ENCODE data around the gene SLC12A6.

Gene SLC12A6

GRCh38 chr15:34342737-34343575 is 5.4 kb upstream of the SLC12A6 start, which contains the start of the genes NOP10 and NUTM1 (continued):
- TF ChIP-seq EGR2 (tag by site-specific recombination; IDR thresholded peaks at IDR 0.05; ENCODE audit: low read depth) (no peak), ZNF280C (tag by site-specific recombination; IDR thresholded peaks at IDR 0.05) (no peak), PRDM10 (tag by site-specific recombination; IDR thresholded peaks at IDR 0.05) (peak; percentile 95), ZNF571 (tag by site-specific recombination; IDR thresholded peaks at IDR 0.05) (no peak), ZNF580 (tag by site-specific recombination; IDR thresholded peaks at IDR 0.05) (peak; percentile 86), MYNN (tag by site-specific recombination; IDR thresholded peaks at IDR 0.05; ENCODE audit: borderline replicate concordance) (no peak), TCF7L2 (IDR thresholded peaks at IDR 0.05; ENCODE audit: borderline replicate concordance, low read depth, low read length) (no peak), CTCF (tag by site-specific recombination; IDR thresholded peaks at IDR 0.05) (peak; percentile 88), ZNF664 (tag by site-specific recombination; IDR thresholded peaks at IDR 0.05) (peak; percentile 94), ZFP69B (tag by site-specific recombination; IDR thresholded peaks at IDR 0.05) (peak; percentile 63; the same call in 1 of the 2 replicates), ZNF76 (tag by site-specific recombination; IDR thresholded peaks at IDR 0.05; ENCODE audit: borderline replicate concordance, low read depth) (peak; percentile 44; the same call in 1 of the 2 replicates), ZNF600 (tag by site-specific recombination; IDR thresholded peaks at IDR 0.05) (peak; percentile 97), ZNF623 (tag by site-specific recombination; IDR thresholded peaks at IDR 0.05) (0 out of 2 replicates have a peak, but pooled peaks have one; percentile 6), ZNF311 (tag by site-specific recombination; IDR thresholded peaks at IDR 0.05; ENCODE audit: borderline replicate concordance) (no peak), ZNF391 (tag by site-specific recombination; IDR thresholded peaks at IDR 0.05; ENCODE audit: borderline replicate concordance, low read depth) (0 out of 2 replicates have a peak, but pooled peaks have one; percentile 14), ATF2 (tag by site-specific recombination; IDR thresholded peaks at IDR 0.05; ENCODE audit: low read depth) (peak; percentile 60), ZBTB8A (tag by site-specific recombination; IDR thresholded peaks at IDR 0.05) (peak; percentile 72; the same call in 1 of the 2 replicates), ZBTB6 (tag by site-specific recombination; IDR thresholded peaks at IDR 0.05) (no peak), YY1 (tag by site-specific recombination; IDR thresholded peaks at IDR 0.05) (no peak), ZNF37A (tag by site-specific recombination; IDR thresholded peaks at IDR 0.05) (no peak), ZNF549 (tag by site-specific recombination; IDR thresholded peaks at IDR 0.05) (no peak), ZNF19 (tag by site-specific recombination; IDR thresholded peaks at IDR 0.05; ENCODE audit: low read depth) (no peak), HOXD13 (CRISPR knock-in tag; IDR thresholded peaks at IDR 0.05; ENCODE audit: borderline replicate concordance) (no peak), GLIS1 (tag by site-specific recombination; IDR thresholded peaks at IDR 0.05) (peak; percentile 53; the same call in 1 of the 2 replicates), PRDM4 (tag by site-specific recombination; IDR thresholded peaks at IDR 0.05) (no peak), ZEB2 (tag by site-specific recombination; IDR thresholded peaks at IDR 0.05) (peak; percentile 88)
